ENCODE measurements around the gene DSG1.
"Not testable (repeated sequence)": the region's sequence is repeated elsewhere in the genome, so short reads cannot be mapped to it uniquely, and the experiment has no call there.

The DSG1 gene

DNA sequence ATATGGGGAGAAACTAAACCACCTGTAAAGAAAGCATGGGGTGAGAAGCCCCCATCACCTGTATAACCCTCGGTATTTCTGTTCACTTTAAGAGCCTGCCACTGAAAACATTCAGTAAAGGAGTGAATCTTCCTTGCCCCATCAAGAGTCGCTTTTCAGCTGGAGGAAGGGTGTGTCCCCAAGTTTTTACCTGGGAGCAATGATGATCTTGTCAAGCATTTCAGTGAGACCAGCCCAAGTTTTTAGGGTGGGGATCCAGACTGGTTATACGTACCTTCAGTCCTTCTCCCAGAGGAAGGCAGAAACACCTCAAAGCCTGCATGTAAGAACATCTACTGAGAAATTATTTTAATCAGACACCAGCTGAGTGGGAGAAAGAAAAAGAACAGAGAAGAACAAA lies at the start of gene DSG1:
Gene DSG1, plus strand, starts transcription at position 301 of the 400 bp plus-strand sequence. CDS start 141 bp downstream, outside the sequence.
- no peak for DNase-seq

GRCh38 chr18:31268985-31269406 lies 49.0 kb upstream of the DSG1 start:
- no peak for DNase-seq

DNA sequence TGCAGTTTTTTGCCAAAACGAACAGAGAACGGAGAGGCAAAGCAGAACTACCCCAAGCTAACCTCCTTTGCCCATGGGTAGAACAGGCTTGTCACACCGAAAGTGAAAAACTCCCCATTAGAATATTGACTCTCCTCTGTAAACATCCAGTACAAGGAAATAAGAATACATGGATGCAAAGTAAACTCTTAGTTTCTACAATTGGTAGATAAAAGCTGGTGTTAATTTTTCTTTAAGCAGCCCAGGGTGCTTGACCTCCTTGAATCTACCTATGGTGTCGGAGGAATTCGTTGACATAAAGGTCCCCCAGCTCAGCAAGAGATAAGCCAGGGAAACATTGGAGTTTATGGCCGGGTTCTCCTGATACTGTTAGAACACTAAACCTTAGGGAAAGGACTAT lies 48.4 kb upstream of the DSG1 start:
- no peak for DNase-seq

DNA sequence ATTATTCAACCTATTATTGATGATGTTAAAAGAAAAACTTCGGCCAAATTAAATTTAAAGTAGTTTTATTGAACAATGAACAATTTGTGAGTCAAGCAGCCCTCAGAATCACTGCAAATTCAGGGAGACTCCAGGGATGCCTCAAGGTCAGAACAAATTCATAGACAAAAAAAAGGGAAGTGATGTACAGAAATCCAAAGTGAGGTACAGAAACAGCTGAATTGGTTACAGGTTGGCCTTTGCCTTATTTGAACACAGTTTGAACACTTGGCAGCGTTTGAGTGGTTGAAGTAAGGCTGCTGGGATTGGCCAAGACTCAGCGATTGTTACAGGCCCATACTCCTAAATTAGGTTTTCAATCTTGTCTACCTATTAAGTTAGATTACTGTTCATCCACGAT lies 47.4 kb upstream of the DSG1 start:
- no peak for DNase-seq

DNA sequence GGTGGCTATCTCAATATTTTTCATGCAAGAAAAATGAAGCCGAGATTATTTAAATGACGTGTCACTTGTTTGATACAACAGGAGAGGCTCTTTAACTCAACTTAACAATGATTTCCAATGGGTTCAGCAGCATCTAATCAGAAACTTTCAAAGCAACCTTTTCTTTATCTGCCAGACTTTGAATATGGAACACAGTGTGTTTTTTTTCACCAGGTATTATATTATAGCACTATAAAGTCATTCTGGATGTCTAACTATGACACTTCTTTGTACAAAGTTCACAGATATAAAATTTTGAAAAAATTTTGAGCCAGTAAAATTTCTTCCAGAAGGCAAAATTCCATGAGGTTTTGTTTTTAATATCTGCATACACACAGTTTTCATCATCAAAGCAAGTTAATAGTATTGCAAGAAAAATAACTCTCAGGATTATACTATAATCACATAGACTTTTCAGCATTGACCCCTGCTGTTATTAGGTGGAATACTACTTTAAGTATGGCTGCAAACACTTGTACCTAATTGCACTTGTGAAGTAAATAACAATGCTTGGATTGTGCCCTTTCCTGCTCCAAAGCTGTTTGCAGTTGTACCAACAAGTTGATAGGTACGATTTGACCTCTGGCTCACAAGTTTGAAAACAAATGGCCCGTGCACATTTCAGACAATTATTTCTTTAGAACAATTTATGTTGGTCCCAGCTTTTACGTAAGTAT lies 44.0 kb upstream of the DSG1 start:
- no peak for DNase-seq

DNA sequence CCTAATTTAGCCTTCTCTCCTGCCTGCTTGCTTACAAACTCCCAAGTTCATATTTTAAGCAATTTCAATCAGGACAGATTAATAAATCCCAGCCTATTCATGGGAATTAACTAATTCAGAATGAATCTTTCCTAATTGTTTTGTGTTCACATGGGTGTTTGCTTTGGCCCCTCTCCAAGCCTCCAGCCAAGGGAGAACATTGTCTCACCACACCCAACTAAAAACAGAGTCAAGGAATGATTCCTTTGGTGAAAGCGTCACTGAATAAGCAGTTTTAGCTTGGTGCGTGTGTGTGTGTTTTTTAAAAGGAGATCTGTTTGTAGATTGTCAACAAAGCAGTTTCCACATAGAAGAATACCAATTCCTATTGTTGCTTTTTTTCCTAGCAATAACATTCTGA lies 43.0 kb upstream of the DSG1 start:
- DNase-seq, result no peak

DNA sequence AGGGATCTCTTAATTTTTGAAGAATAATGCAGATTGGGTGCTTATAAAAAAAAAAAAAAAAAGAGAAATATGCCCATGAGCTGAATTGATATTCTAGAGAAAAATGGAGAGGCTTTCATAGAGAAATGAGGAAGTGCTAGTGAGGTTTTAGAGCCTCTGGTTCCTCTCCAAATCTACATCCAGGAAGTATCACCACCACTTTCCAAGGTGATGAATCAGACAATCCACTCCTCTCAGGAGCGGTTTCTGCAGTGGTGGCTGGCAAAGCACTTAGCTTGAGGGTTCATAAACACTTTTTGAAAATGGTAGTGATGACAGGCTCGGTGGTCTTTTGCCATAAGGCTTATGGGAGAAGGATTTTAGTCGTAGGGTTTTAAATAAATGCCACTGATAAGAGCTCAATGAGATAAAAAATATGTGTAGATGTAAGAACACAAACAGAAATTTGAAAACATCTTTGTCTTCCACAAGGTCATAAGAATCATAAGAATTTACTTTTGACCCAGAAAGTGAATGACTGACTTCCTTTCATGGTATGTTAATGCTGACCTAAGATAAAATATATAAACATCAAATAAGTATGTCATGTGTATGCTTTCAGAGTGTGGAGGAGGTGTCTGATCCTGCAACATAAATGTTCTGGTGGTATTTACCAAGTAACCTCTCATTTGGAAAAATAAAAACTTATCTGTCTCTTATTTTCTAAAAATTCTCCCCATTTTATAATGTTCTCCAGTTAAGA lies 42.1 kb upstream of the DSG1 start:
- DNase-seq, result no peak

- no peak for DNase-seq
Measured at GRCh38 chr18:31278609-31279071, 39.3 kb upstream of the DSG1 start.

- no peak for DNase-seq
Measured at GRCh38 chr18:31280502-31280901, 37.5 kb upstream of the DSG1 start.

DNA sequence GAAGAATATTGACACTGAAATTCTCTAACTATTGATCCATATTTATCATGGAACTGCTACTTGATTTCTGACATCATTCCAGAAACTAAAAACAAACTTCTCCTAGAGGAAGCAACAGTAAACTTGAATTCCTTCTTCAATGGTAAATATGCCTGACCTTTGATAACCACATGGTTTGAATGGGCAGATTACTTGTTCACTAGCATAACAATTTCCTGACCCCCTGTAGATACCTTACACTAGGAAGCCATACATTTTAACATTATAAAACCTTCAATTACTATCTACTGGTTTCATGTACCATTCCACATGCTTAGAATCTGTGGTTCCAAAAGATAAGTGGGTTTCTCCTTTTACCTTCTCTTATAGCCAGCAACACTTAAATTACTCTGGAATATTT lies 36.5 kb upstream of the DSG1 start:
- no peak for DNase-seq

- DNase-seq, result not testable (repeated sequence)
Measured at GRCh38 chr18:31289446-31289845, 28.5 kb upstream of the DSG1 start.

GRCh38 chr18:31291688-31292087 lies 26.3 kb upstream of the DSG1 start:
- DNase-seq, result no peak

DNA sequence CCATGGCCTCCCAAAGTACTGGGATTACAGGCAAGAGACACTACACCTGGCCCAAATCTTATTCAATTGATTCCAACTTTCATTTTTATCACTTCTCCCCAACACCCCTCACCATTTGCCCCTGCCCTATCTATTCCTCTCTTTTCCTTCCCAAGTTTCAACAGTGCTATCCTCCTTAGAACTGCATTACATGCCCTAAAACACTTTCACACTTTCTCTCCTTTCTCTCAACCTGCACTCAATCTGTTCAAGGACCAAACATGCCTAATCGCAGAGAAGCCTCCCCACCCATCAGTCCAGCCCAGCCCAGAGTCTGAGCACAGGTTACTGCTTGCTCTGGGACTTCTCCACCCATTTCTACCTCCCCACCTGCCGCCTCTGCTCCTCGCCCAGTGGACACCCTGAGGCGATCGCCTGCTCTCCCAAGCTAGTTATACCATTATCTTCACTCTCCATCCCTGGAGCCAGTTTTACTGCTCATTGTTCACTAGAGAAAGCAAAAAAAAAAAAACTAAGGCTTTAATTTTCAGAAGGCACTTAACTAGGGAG lies 23.7 kb upstream of the DSG1 start:
- DNase-seq, result no peak

DNA sequence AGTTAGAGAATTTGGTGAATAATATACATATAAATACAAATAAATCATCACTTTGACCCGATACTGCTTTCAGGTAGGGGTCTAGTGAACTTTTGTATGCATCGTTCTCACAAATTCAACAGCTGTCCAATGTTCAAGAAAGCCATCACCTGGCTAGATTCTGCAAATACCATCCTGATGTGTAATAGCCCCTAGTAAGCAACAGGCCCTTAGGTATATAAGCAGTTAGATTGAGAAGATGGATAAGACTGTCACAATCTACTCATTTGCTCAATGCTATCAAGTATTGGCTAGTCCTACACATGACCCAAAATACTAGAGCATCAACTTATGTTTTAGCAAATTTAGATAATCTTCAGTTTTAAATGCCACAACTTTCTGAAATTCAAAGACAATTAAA lies 20.7 kb upstream of the DSG1 start:
- DNase-seq, result no peak

DNA sequence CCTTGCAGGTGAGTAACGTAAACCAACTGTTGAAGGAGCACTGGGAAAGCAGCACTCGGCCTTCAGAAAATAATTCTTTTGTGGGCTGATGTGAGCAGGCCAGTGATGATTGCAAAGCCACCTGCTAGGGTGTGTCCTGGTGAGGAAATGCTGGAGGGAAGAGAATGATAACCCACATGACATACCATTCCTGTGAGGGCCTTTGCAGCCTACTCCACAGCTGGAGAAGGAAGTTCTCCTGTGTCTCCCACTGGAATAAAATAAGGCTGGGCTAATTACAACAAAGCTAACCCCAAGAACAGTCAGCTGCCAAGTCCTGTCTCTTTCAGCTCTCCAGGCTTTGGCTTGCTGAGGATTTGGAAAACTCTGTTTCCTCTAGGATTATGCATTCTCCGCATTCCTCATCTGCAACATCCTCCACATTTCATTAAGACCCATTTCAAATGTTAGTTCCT lies 16.7 kb upstream of the DSG1 start:
- DNase-seq, result no peak

GRCh38 chr18:31302991-31303390 lies 15.0 kb upstream of the DSG1 start:
- DNase-seq, result no peak

DNA sequence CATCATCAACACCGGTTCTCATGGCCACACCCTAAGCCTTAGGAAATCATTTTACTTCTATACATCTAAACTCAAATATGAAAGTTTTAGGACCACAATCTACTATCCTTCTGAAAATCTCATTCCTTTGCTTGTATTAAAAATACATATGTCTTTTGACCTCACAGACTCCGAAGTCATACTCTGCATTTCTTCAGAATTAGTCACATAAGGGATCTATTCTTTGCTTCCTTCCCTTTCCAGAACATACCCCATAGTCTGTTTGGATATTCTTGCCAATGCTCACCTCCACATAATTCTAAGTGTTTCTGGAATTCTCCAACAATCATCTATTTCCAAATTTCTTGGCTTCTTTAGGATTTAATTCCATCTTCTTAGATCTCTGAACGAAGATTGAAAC lies 14.2 kb upstream of the DSG1 start:
- DNase-seq, result no peak

- no peak for DNase-seq
Measured at GRCh38 chr18:31309115-31309514, 8.8 kb upstream of the DSG1 start.

GRCh38 chr18:31316974-31317373 lies 986 bp upstream of the DSG1 start:
- DNase-seq, result no peak

GRCh38 chr18:31321719-31322118 lies 3.8 kb downstream of the DSG1 start:
- DNase-seq, result no peak

GRCh38 chr18:31325051-31325450 lies 7.1 kb downstream of the DSG1 start:
- DNase-seq, result no peak

- no peak for DNase-seq
Measured at GRCh38 chr18:31329787-31330438, 12.0 kb downstream of the DSG1 start.

DNA sequence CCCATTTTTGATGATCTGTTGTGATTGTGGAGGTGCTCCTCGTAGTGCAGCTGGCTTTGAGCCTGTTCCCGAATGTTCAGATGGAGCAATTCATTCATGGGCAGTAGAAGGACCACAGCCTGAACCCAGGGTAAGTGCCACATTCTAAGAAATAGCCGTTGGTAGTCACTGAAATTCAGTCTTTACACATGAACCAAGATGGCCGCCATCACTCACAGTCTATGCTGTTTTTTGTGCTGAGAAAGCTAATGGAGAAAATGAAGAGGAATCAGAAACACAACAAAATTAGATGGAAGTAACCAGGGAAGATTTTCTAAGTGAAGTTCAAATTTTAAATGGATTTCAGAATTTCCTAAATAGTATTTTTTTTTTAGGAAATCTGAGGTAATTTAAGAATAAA lies 25.5 kb downstream of the DSG1 start:
- no peak for DNase-seq

DNA sequence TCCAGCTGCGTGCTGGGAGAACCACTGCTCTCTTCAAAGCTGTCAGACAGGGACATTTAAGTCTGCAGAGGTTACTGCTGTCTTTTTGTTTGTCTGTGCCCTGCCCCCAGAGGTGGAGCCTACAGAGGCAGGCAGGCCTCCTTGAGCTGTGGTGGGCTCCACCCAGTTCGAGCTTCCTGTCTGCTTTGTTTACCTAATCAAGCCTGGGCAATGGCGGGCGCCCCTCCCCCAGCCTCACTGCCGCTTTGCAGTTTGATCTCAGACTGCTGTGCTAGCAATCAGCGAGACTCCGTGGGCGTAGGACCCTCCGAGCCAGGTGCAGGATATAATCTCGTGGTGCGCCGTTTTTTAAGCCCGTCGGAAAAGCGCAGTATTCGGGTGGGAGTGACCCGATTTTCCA lies 35.4 kb downstream of the DSG1 start:
- not testable (repeated sequence) for DNase-seq

Data from CD4-positive, alpha-beta T cell treated with Interleukin-15 for 1 hour (primary cell).